ENCODE measurements around the gene NFATC2IP.
A peak's percentile ranks its signal among the peaks of the same experiment; 100 is the strongest.

Gene NFATC2IP

GRCh38 chr16:28932339-28933141 lies 18.2 kb upstream of the NFATC2IP start:
- H3K27ac ChIP-seq = no peak overlapping the region
- no peak for TF ChIP-seq CTCF (conservative IDR thresholded peaks at IDR 0.05; ENCODE audit: low read depth)
- no peak for DNase-seq (ENCODE audit: low spot score)
- ChIA-PET CTCF (no interaction called here), POLR2A (ENCODE audit: low non-redundant PET) (no interaction called here)

GRCh38 chr16:28933171-28933570 lies 17.6 kb upstream of the NFATC2IP start:
- no peak for TF ChIP-seq CTCF (conservative IDR thresholded peaks at IDR 0.05; ENCODE audit: low read depth)
- CTCF ChIA-PET = no interaction called here
- DNase-seq (ENCODE audit: low spot score) = no peak
- POLR2A ChIA-PET (ENCODE audit: low non-redundant PET) = no interaction called here
- no peak overlapping the region for H3K27ac ChIP-seq

GRCh38 chr16:28935346-28935745 lies 15.4 kb upstream of the NFATC2IP start:
- no peak for TF ChIP-seq CTCF (conservative IDR thresholded peaks at IDR 0.05; ENCODE audit: low read depth)
- CTCF ChIA-PET = no interaction called here
- no peak overlapping the region for H3K27ac ChIP-seq
- POLR2A ChIA-PET (ENCODE audit: low non-redundant PET) = no interaction called here
- no peak for DNase-seq (ENCODE audit: low spot score)

- peak overlapping the region; percentile 49 for H3K27ac ChIP-seq
- CTCF ChIA-PET = interaction anchor here (0.7 kb wide), 1 partner anchor 12 kb away, joined by 3 read pairs; no protein-coding TSS in a partner anchor
- DNase-seq (ENCODE audit: low spot score) = peak; percentile 90
- POLR2A ChIA-PET (ENCODE audit: low non-redundant PET) = no interaction called here
- no peak for TF ChIP-seq CTCF (conservative IDR thresholded peaks at IDR 0.05; ENCODE audit: low read depth)
Measured at GRCh38 chr16:28935924-28936783, 14.6 kb upstream of the NFATC2IP start.

- no peak for TF ChIP-seq CTCF (conservative IDR thresholded peaks at IDR 0.05; ENCODE audit: low read depth)
- DNase-seq (ENCODE audit: low spot score) = no peak
- CTCF ChIA-PET = no interaction called here
- H3K27ac ChIP-seq = no peak overlapping the region; the same call in 1 of the 2 replicates
- POLR2A ChIA-PET (ENCODE audit: low non-redundant PET) = no interaction called here
Measured at GRCh38 chr16:28936784-28937155, 14.0 kb upstream of the NFATC2IP start.

- CTCF ChIA-PET = no interaction called here
Measured at GRCh38 chr16:28937222-28937876, 13.4 kb upstream of the NFATC2IP start.

More at GRCh38 chr16:28937222-28937876, 13.4 kb upstream of the NFATC2IP start:
- TF ChIP-seq CTCF (conservative IDR thresholded peaks at IDR 0.05; ENCODE audit: low read depth) = no peak
- DNase-seq (ENCODE audit: low spot score) = no peak
- H3K27ac ChIP-seq = no peak overlapping the region
- POLR2A ChIA-PET (ENCODE audit: low non-redundant PET) = no interaction called here
